H1 (cell line): ENCODE data around the gene TGFB1. TPM values are rescaled to one million over a fixed set of nuclear protein-coding genes. Genes with fewer than 3 reads are reported as not detected.
"Not testable (repeated sequence)": the region's sequence is repeated elsewhere in the genome, so short reads cannot be mapped to it uniquely, and the experiment has no call there.

Experiments used
- CTCF ChIA-PET: fragments of 300-600 bp; sonication (Branson Sonifier 250); formaldehyde crosslinking; loops from one replicate; lab custom pipeline; 2021; ENCODE audit not compliant: partially characterized antibody; lab: Charles Lee
- POLR2A ChIA-PET: fragments of 300-600 bp; sonication (Branson Sonifier 250); formaldehyde crosslinking; loops from one replicate; lab custom pipeline; 2021; ENCODE audit warnings: inconsistent platforms; ENCODE audit not compliant: partially characterized antibody; lab: Charles Lee
- DNase-seq, 2 experiments: peaks; one replicate each; pipeline versions ENCODE4 v3.0.0 to v3.0.0-alpha.2; 2010 to 2022; ENCODE audit warnings: low spot score in 2 of 2, low read depth in 1 of 2, mixed read lengths in 1 of 2
- FAIRE-seq: peaks from 2 replicates; lab custom pipeline; 2011; peaks lifted over from hg19 to GRCh38; lab: Jason Lieb, UNC
- H2AFZ ChIP-seq: 2 replicates; pipeline ENCODE4 v1.8.1; 2012; ENCODE audit warnings: low read length, inconsistent platforms
- H2AK5ac ChIP-seq: 2 replicates; pipeline ENCODE4 v1.6.1; 2013; ENCODE audit warnings: low read depth, low read length
- H2BK120ac ChIP-seq: replicated peaks from 2 replicates; pipeline ENCODE3; 2013; ENCODE audit warnings: low read depth, low read length, inconsistent platforms
- H2BK12ac ChIP-seq: 2 replicates; pipeline ENCODE4 v1.6.1; 2013; ENCODE audit warnings: low read depth, low read length
- H2BK15ac ChIP-seq: 2 replicates; pipeline ENCODE4 v1.6.1; 2013; ENCODE audit warnings: low read length
- H2BK20ac ChIP-seq: 2 replicates; pipeline ENCODE4 v1.6.1; 2013; ENCODE audit warnings: low read length
- H2BK5ac ChIP-seq: 2 replicates; pipeline ENCODE4 v1.6.1; 2013; ENCODE audit warnings: low read depth, low read length
- H3K14ac ChIP-seq: 2 replicates; pipeline ENCODE4 v1.6.1; 2013; ENCODE audit warnings: inconsistent platforms; ENCODE audit not compliant: insufficient read length
- H3K18ac ChIP-seq: 2 replicates; pipeline ENCODE4 v1.6.1; 2013; ENCODE audit warnings: low read length; ENCODE audit errors: extremely low read depth
- H3K23ac ChIP-seq: 2 replicates; pipeline ENCODE4 v1.6.1; 2013; ENCODE audit warnings: inconsistent platforms; ENCODE audit not compliant: insufficient read length
- H3K23me2 ChIP-seq: 2 replicates; pipeline ENCODE4 v1.6.1; 2013; ENCODE audit warnings: low read depth, low read length
- H3K27ac ChIP-seq: 2 replicates; pipeline ENCODE4 v1.6.1; 2011; ENCODE audit warnings: low read depth, low read length, inconsistent platforms
- H3K27me3 ChIP-seq, 4 experiments: replicated peaks in 1 of 4; 1 replicate in 1 of 4; 2 replicates in 3 of 4; pipeline versions ENCODE4 v1.6.1 to v1.8.1; 2011 to 2013; ENCODE audit warnings: low read length in 3 of 4, mild to moderate bottlenecking in 3 of 4, inconsistent platforms in 2 of 4, mixed read lengths in 2 of 4, moderate library complexity in 1 of 4; ENCODE audit not compliant: control insufficient read depth in 3 of 4, insufficient read depth in 3 of 4; ENCODE audit errors: extremely low read depth in 1 of 4
- H3K36me3 ChIP-seq, 4 experiments: 2 replicates each; pipeline versions ENCODE4 v1.6.1 to v1.8.1; 2011 to 2013; ENCODE audit warnings: mild to moderate bottlenecking in 4 of 4, low read length in 3 of 4, moderate library complexity in 2 of 4, control low read depth in 1 of 4, inconsistent platforms in 1 of 4; ENCODE audit not compliant: insufficient read depth in 4 of 4, control insufficient read depth in 2 of 4
- H3K4ac ChIP-seq: replicated peaks from 2 replicates; pipeline ENCODE3; 2013; ENCODE audit warnings: low read length, low read depth, mixed read lengths, inconsistent platforms; ENCODE audit not compliant: insufficient read length
- H3K4me1 ChIP-seq, 4 experiments: replicated peaks in 1 of 4; 1 replicate in 1 of 4; 2 replicates in 3 of 4; pipeline versions ENCODE4 v1.6.1 to v1.8.1; 2011 to 2013; ENCODE audit warnings: low read length in 3 of 4, inconsistent platforms in 2 of 4, mixed read lengths in 1 of 4; ENCODE audit not compliant: insufficient read depth in 4 of 4, control insufficient read depth in 3 of 4
- H3K4me2 ChIP-seq, 2 experiments: 2 replicates each; pipeline versions ENCODE4 v1.6.1 to v1.8.1; 2011 to 2013; ENCODE audit warnings: low read depth in 2 of 2, low read length in 2 of 2, control low read depth in 1 of 2, inconsistent platforms in 1 of 2, mild to moderate bottlenecking in 1 of 2; ENCODE audit not compliant: insufficient read depth in 1 of 2
- H3K4me3 ChIP-seq, 4 experiments: fragments of 200-600, 300-600 bp in 1 of 4; sonication (generic), shearing (Covaris generic), sonication (Bioruptor Twin) in 1 of 4; 2 replicates each; pipeline versions ENCODE4 v1.5.1 to v1.8.1; 2011 to 2016; ENCODE audit warnings: low read length in 4 of 4, low read depth in 3 of 4, control low read depth in 2 of 4, inconsistent platforms in 2 of 4, mild to moderate bottlenecking in 2 of 4, mixed read lengths in 1 of 4, moderate library complexity in 1 of 4; ENCODE audit not compliant: insufficient read depth in 2 of 4; ENCODE audit errors: extremely low read depth in 1 of 4
- H3K56ac ChIP-seq: replicated peaks from 2 replicates; pipeline ENCODE3; 2013; ENCODE audit warnings: low read depth, mild to moderate bottlenecking, mixed read lengths, low read length, inconsistent platforms; ENCODE audit not compliant: insufficient read length
- H3K79me1 ChIP-seq: 2 replicates; pipeline ENCODE4 v1.6.1; 2013; ENCODE audit warnings: low read depth, low read length, control low read depth
- H3K79me2 ChIP-seq, 2 experiments: 2 replicates each; pipeline versions ENCODE4 v1.6.1 to v1.8.1; 2012 to 2013; ENCODE audit warnings: low read length in 2 of 2, mild to moderate bottlenecking in 2 of 2, inconsistent platforms in 1 of 2; ENCODE audit not compliant: insufficient read depth in 2 of 2, control insufficient read depth in 1 of 2
- H3K9ac ChIP-seq, 4 experiments: replicated peaks in 1 of 4; 1 replicate in 1 of 4; 2 replicates in 3 of 4; pipeline versions ENCODE4 v1.6.1 to v1.8.1; 2011 to 2013; ENCODE audit warnings: low read depth in 3 of 4, low read length in 3 of 4, control low read depth in 2 of 4, mild to moderate bottlenecking in 2 of 4, moderate library complexity in 2 of 4, inconsistent platforms in 1 of 4; ENCODE audit errors: extremely low read depth in 1 of 4
- H3K9me3 ChIP-seq, 2 experiments: 2 replicates each; pipeline versions ENCODE4 v1.6.1 to v1.8.1; 2012 to 2013; ENCODE audit warnings: mild to moderate bottlenecking in 2 of 2, moderate library complexity in 2 of 2, control low read depth in 1 of 2, inconsistent platforms in 1 of 2, low read depth in 1 of 2, low read length in 1 of 2, mixed read lengths in 1 of 2; ENCODE audit not compliant: insufficient read depth in 2 of 2
- H4K20me1 ChIP-seq, 2 experiments: replicated peaks in 1 of 2; 2 replicates each; pipeline versions ENCODE3 to v1.8.1; 2011 to 2013; ENCODE audit warnings: inconsistent platforms in 2 of 2, low read length in 2 of 2, mild to moderate bottlenecking in 1 of 2; ENCODE audit not compliant: insufficient read depth in 2 of 2, control insufficient read depth in 1 of 2
- H4K5ac ChIP-seq: 2 replicates; pipeline ENCODE4 v1.6.1; 2013; ENCODE audit warnings: low read length, low read depth, mixed read lengths, inconsistent platforms; ENCODE audit not compliant: insufficient read length
- H4K8ac ChIP-seq: 2 replicates; pipeline ENCODE4 v1.8.0; 2013; ENCODE audit warnings: mild to moderate bottlenecking, moderate library complexity, low read length, inconsistent platforms; ENCODE audit not compliant: insufficient read depth; ENCODE audit errors: extremely low read depth
- H4K91ac ChIP-seq: replicated peaks from 2 replicates; pipeline ENCODE3; 2013; ENCODE audit warnings: low read length, mixed read lengths, inconsistent platforms; ENCODE audit not compliant: insufficient read length
- CTBP2 ChIP-seq: IDR thresholded peaks from 2 replicates; pipeline ENCODE4 v1.7.0; 2011; ENCODE audit warnings: borderline replicate concordance, mild to moderate bottlenecking, moderate library complexity, mixed read lengths, low read length; ENCODE audit not compliant: insufficient read depth, insufficient read length
- FOSL1 ChIP-seq: IDR thresholded peaks from 2 replicates; pipeline ENCODE4 v1.6.1; 2011; ENCODE audit warnings: mild to moderate bottlenecking, low read depth, low read length, moderate library complexity; ENCODE audit not compliant: insufficient read depth
- HDAC2 ChIP-seq, 2 experiments: fragments of 300-600 bp in 1 of 2; sonication (generic) in 1 of 2; IDR thresholded peaks; 2 replicates each; pipeline ENCODE4 v1.6.1; 2011 to 2012; ENCODE audit warnings: low read depth in 2 of 2, low read length in 2 of 2, mild to moderate bottlenecking in 2 of 2, moderate library complexity in 2 of 2, borderline replicate concordance in 1 of 2, inconsistent platforms in 1 of 2
- HDAC6 ChIP-seq: IDR thresholded peaks from one replicate; pipeline ENCODE4 v1.7.1; 2012; ENCODE audit warnings: low read depth, mild to moderate bottlenecking, inconsistent platforms, low read length, moderate library complexity
- POLR2AphosphoS5 ChIP-seq: IDR thresholded peaks from 2 replicates; pipeline ENCODE4 v1.6.1; 2011; ENCODE audit warnings: low read depth, low read length
- SIRT6 ChIP-seq: IDR thresholded peaks from one replicate; pipeline ENCODE4 v1.7.1; 2012; ENCODE audit warnings: low read length, inconsistent platforms
- SUZ12 ChIP-seq: fragments of 200-600 bp; sonication (generic); IDR thresholded peaks from 2 replicates; pipeline ENCODE4 v1.6.1; 2012; ENCODE audit warnings: mild to moderate bottlenecking, inconsistent platforms, low read length, moderate library complexity, mixed read lengths
- WGBS, 2 experiments: shearing (Covaris generic) in 1 of 2; methylation state at CpG; one replicate each; pipeline versions ENCODE4 v1.1.6 to v1.1.7; 2013 to 2015; ENCODE audit warnings: low lambda C conversion rate in 2 of 2, mixed read lengths in 2 of 2, inconsistent platforms in 1 of 2, low coverage in 1 of 2, missing lambda C conversion rate in 1 of 2; ENCODE audit not compliant: insufficient replicate concordance in 2 of 2, insufficient coverage in 1 of 2, insufficient read length in 1 of 2; ENCODE audit errors: extremely low coverage in 1 of 2, missing lambda C conversion rate in 1 of 2; 5-methylcytosine and 5-hydroxymethylcytosine counted together
- polyA plus RNA-seq, 7 experiments: library from polyadenylated mRNA; depleted of rRNA in 3 of 7; stranded (reverse) in 5 of 7; unstranded in 2 of 7; fragments of >200 nt in 5 of 7; fragments of 200-250 nt in 2 of 7; gene quantifications; 1 replicate in 5 of 7; 2 replicates in 1 of 7; 4 replicates in 1 of 7; pipeline versions ENCODE4 v1.2.1 to v1.2.3, GENCODE V29; 2011 to 2013; ENCODE audit warnings: missing spikeins in 2 of 7, mixed read lengths in 2 of 7
- total RNA-seq: library from RNA; stranded (reverse); fragmentation: NEBNext Ultra II Directional; extraction: Animal tissue kit (Norgen Biotek cat#: 25700); gene quantifications from 2 replicates; pipeline ENCODE4 v1.2.1, GENCODE V29; 2021

TGFB1 gene
- total and polyA plus RNA-seq, 2 of the 8 experiments (the other 6 are each of a cell fraction or from before 2014, with no cell fraction given): 1.7 to 10.6 TPM

DNA sequence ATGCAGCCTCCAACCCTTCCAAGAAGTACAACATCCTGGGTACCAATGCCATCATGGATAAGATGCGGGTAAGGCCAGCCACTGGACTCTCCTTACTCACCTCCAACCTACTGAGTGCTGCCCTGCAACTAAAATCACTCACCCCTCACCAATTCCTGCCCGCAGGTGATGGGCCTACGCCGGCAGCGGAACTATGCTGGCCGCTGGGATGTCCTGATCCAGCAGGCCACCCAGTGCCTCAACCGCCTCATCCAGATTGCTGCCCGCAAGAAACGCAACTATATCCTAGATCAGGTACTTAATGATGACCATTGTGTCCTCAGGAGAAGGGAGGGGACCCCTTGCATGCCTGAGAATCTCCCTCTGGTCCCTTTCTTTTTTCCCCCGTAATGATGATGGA, 59.3 kb downstream of the TGFB1 start (continued):
- TF ChIP-seq CTBP2: no peak
- no peak for TF ChIP-seq FOSL1
- TF ChIP-seq HDAC2 (IDR thresholded peaks at IDR 0.05; ENCODE audit: borderline replicate concordance in 1 of 2, low read depth in 2 of 2, low read length in 2 of 2): no peak
- TF ChIP-seq SIRT6: no peak
- no peak for TF ChIP-seq HDAC6
- TF ChIP-seq POLR2AphosphoS5: no peak
- TF ChIP-seq SUZ12: no peak

DNA sequence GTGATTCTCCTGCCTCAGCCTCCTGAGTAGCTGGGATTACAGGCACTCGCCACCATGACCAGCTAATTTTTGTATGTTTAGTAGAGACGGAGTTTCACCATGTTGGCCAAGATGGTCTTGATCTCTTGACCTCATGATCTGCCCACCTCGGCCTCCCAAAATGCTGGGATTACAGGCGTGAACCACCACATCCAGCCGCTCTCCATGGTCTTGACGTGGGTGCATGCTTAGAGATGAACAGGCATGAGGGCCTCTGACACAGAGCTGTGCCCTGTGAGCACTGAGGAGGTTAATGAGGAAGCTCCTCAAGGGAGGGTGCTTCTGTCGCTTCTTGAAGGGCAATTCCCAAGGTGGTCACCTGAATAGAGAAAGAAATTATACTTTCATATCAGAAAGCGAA, 63.9 kb downstream of the TGFB1 start:
- H2BK20ac ChIP-seq, H3K27me3 ChIP-seq, DNase-seq, H3K9ac ChIP-seq, H2AK5ac ChIP-seq, H3K4ac ChIP-seq, H3K4me1 ChIP-seq, H3K14ac ChIP-seq, H2BK120ac ChIP-seq, H4K20me1 ChIP-seq, H3K4me2 ChIP-seq, H3K56ac ChIP-seq, H4K8ac ChIP-seq, H3K9me3 ChIP-seq, H3K23me2 ChIP-seq, FAIRE-seq, H3K27ac ChIP-seq, H3K23ac ChIP-seq, H2BK12ac ChIP-seq, H4K91ac ChIP-seq, H3K4me3 ChIP-seq, H3K79me1 ChIP-seq, H2AFZ ChIP-seq, H4K5ac ChIP-seq, H3K18ac ChIP-seq, H2BK15ac ChIP-seq: not testable (repeated sequence)
- Histone ChIP-seq H3K79me2 (peaks cover 0 to 12% of the 10 kb centered on the region in 2 experiments; a peak in 1 of 4 replicates), H3K36me3 (peaks cover 47 to 87% (median 73%) of the 10 kb centered on the region in 4 experiments), H2BK5ac (peak overlapping the region; percentile 55; the same call in 1 of the 2 replicates)
- CTCF ChIA-PET: interaction anchor here (2.1 to 5.2 kb wide), 2 partner anchors 14 to 19 kb away, joined by 7 to 15 read pairs; no protein-coding TSS in a partner anchor
- POLR2A ChIA-PET: interaction anchor here (1.3 to 38.6 kb wide), 3 partner anchors 13 to 22 kb away, joined by 3 to 579 read pairs (median 7); partner anchors contain the start of gene CCDC97
- WGBS, 2 experiments: 95% methylated on average over 8 of the region's 8 CpGs; no CpG with 5 or more reads in 1 of the 2 experiments
